WTC11 (cell line): ENCODE results near the gene LYRM4. TPM values are rescaled to one million over a fixed set of nuclear protein-coding genes. Genes with fewer than 3 reads are reported as not detected.

Experiments used
- ATAC-seq: fragments of 200-7000 bp; cut with Tn5 transposase; 2 replicates; pipeline ENCODE4 v1.10.0; 2021; ENCODE audit warnings: mild to moderate bottlenecking, moderate library complexity
- CTCF ChIA-PET: fragments of 300-600 bp; sonication (Branson Sonifier 250); formaldehyde crosslinking; loops from one replicate; lab custom pipeline; 2021; ENCODE audit warnings: antibody characterized with exemption; lab: Charles Lee
- POLR2A ChIA-PET: fragments of 350-600 bp; sonication (Branson Sonifier 250); formaldehyde crosslinking; loops from one replicate; lab custom pipeline; 2021; ENCODE audit warnings: antibody characterized with exemption; lab: Charles Lee
- DNase-seq: peaks from one replicate; pipeline ENCODE4 v3.0.0; 2021; ENCODE audit warnings: low spot score
- H3K27ac Mint-ChIP-seq: 2 replicates; pipeline ENCODE4 v1.8.0; 2021; ENCODE audit warnings: mixed read lengths
- H3K27me3 Mint-ChIP-seq: 2 replicates; pipeline ENCODE4 v1.8.0; 2021; ENCODE audit warnings: low read depth, mild to moderate bottlenecking, moderate library complexity, mixed read lengths
- H3K36me3 Mint-ChIP-seq: 2 replicates; pipeline ENCODE4 v1.8.0; 2021; ENCODE audit warnings: mixed read lengths
- H3K4me1 Mint-ChIP-seq: 2 replicates; pipeline ENCODE4 v1.8.0; 2022; ENCODE audit warnings: mixed read lengths
- H3K4me3 Mint-ChIP-seq: 2 replicates; pipeline ENCODE4 v1.8.0; 2021; ENCODE audit warnings: mild to moderate bottlenecking, moderate library complexity, mixed read lengths
- H3K9me3 Mint-ChIP-seq: 2 replicates; pipeline ENCODE4 v1.8.0; 2021; ENCODE audit warnings: mixed read lengths
- CREM ChIP-seq: sonication (generic); formaldehyde crosslinking; IDR thresholded peaks from 2 replicates; pipeline ENCODE4 v1.8.1; 2022; ENCODE audit warnings: mild to moderate bottlenecking, missing genetic modification reagents, moderate library complexity
- IRF2 ChIP-seq: sonication (generic); formaldehyde crosslinking; IDR thresholded peaks from 2 replicates; pipeline ENCODE4 v1.8.0; 2022; ENCODE audit warnings: low read depth, missing genetic modification reagents, borderline replicate concordance
- JUN ChIP-seq: sonication (generic); formaldehyde crosslinking; IDR thresholded peaks from 2 replicates; pipeline ENCODE4 v1.8.0; 2023; ENCODE audit warnings: mild to moderate bottlenecking, missing genetic modification reagents
- MLX ChIP-seq: sonication (generic); formaldehyde crosslinking; IDR thresholded peaks from 2 replicates; pipeline ENCODE4 v1.8.1; 2023; ENCODE audit warnings: mild to moderate bottlenecking, missing genetic modification reagents, moderate library complexity
- MXD4 ChIP-seq: fragments of 250-450 bp; sonication (Bioruptor Pico); IDR thresholded peaks from 2 replicates; pipeline ENCODE4 v1.8.0; 2021; ENCODE audit warnings: mild to moderate bottlenecking, moderate library complexity, borderline replicate concordance
- MYBL2 ChIP-seq: sonication (generic); formaldehyde crosslinking; IDR thresholded peaks from 2 replicates; pipeline ENCODE4 v1.8.1; 2023; ENCODE audit warnings: mild to moderate bottlenecking, moderate library complexity, missing genetic modification reagents
- NFATC4 ChIP-seq: fragments of 250-450 bp; sonication (Bioruptor Pico); IDR thresholded peaks from 2 replicates; pipeline ENCODE4 v1.9.0; 2021; ENCODE audit warnings: mild to moderate bottlenecking
- NR1H2 ChIP-seq: sonication (generic); formaldehyde crosslinking; IDR thresholded peaks from 2 replicates; pipeline ENCODE4 v1.9.0; 2021; ENCODE audit warnings: mild to moderate bottlenecking, moderate library complexity, missing genetic modification reagents
- PRDM15 ChIP-seq: sonication (generic); formaldehyde crosslinking; IDR thresholded peaks from 2 replicates; pipeline ENCODE4 v1.8.0; 2022; ENCODE audit warnings: missing genetic modification reagents
- PREB ChIP-seq: sonication (generic); formaldehyde crosslinking; IDR thresholded peaks from 2 replicates; pipeline ENCODE4 v1.8.1; 2022; ENCODE audit warnings: mild to moderate bottlenecking, missing genetic modification reagents, moderate library complexity, borderline replicate concordance
- SP1 ChIP-seq: sonication (generic); formaldehyde crosslinking; conservative IDR thresholded peaks from 2 replicates; pipeline ENCODE4 v1.8.1; 2022; ENCODE audit warnings: missing genetic modification reagents
- ZBTB43 ChIP-seq: sonication (generic); formaldehyde crosslinking; IDR thresholded peaks from 2 replicates; pipeline ENCODE4 v1.8.1; 2023; ENCODE audit warnings: mild to moderate bottlenecking, missing genetic modification reagents
- ZNF263 ChIP-seq: sonication (generic); formaldehyde crosslinking; IDR thresholded peaks from 2 replicates; pipeline ENCODE4 v1.8.1; 2022; ENCODE audit warnings: low read depth, mild to moderate bottlenecking, moderate library complexity, missing genetic modification reagents
- ZNF396 ChIP-seq: fragments of 250-450 bp; sonication (Bioruptor Pico); IDR thresholded peaks from 2 replicates; pipeline ENCODE4 v1.8.0; 2021; ENCODE audit warnings: mild to moderate bottlenecking, moderate library complexity, borderline replicate concordance
- ZNF423 ChIP-seq: fragments of 250-450 bp; sonication (Bioruptor Pico); IDR thresholded peaks from 2 replicates; pipeline ENCODE4 v2.1.2; 2022; ENCODE audit warnings: mild to moderate bottlenecking, moderate library complexity
- ZNF532 ChIP-seq: fragments of 250-450 bp; sonication (Bioruptor Pico); IDR thresholded peaks from 2 replicates; pipeline ENCODE4 v1.9.0; 2021; ENCODE audit warnings: mild to moderate bottlenecking, borderline replicate concordance
- ZNF671 ChIP-seq: fragments of 250-450 bp; sonication (Bioruptor Pico); IDR thresholded peaks from 2 replicates; pipeline ENCODE4 v1.8.0; 2021; ENCODE audit warnings: mild to moderate bottlenecking
- total RNA-seq: library from RNA; stranded (reverse); gene quantifications from 3 replicates; pipeline ENCODE4 v1.2.3, GENCODE V29; 2021

Gene LYRM4
- total RNA-seq, 1 experiment from 2014 or later: 49.7 TPM

GRCh38 chr6:5206920-5207561 is 53.7 kb downstream of the LYRM4 start:
- ChIA-PET CTCF (interaction anchor here (1.3 to 2.2 kb wide), 3 partner anchors 8 to 96 kb away, joined by 4 to 11 read pairs (median 6); no protein-coding TSS in a partner anchor), POLR2A (no interaction called here)
- TF ChIP-seq CREM (CRISPR knock-in tag) (no peak), PRDM15 (CRISPR knock-in tag) (no peak), NR1H2 (CRISPR knock-in tag) (no peak), MLX (no peak), ZNF423 (CRISPR knock-in tag) (no peak), ZNF396 (no peak), IRF2 (no peak), MXD4 (CRISPR knock-in tag) (no peak), SP1 (no peak), ZBTB43 (CRISPR knock-in tag) (no peak), ZNF263 (no peak), MYBL2 (CRISPR knock-in tag) (no peak), ZNF671 (CRISPR knock-in tag) (no peak), ZNF532 (CRISPR knock-in tag) (no peak), PREB (CRISPR knock-in tag) (no peak), JUN (CRISPR knock-in tag) (no peak), NFATC4 (CRISPR knock-in tag) (no peak)
- Mint-ChIP-seq H3K4me1 (peaks cover 27% of the 10 kb centered on the region), H3K27me3 (no peaks in the 10 kb centered on the region), H3K9me3 (no peaks in the 10 kb centered on the region), H3K36me3 (no peaks in the 10 kb centered on the region; the same call in 1 of the 2 replicates), H3K27ac (no peak overlapping the region), H3K4me3 (no peak overlapping the region)
- DNase-seq: no peak
- ATAC-seq: no peak
